ENCODE results near the gene CEP57L1. TPM values are rescaled to one million over a fixed set of nuclear protein-coding genes. Genes with fewer than 3 reads are reported as not detected.

CEP57L1 gene
- 22.7 TPM for total RNA-seq (ENCODE audit: unreplicated experiment)
- long read RNA-seq, partial matches to known transcripts: 1 of 5 reads
- long read RNA-seq, other reads (novel, unspliced or antisense): 4 of 5 reads

GRCh38 chr6:109095036-109095834, at the start of gene CEP57L1:
CEP57L1 (plus strand) TSS chr6:109095507; CDS start chr6:109145222, 49,715 bp downstream.
- Mint-ChIP-seq H3K4me1 (ENCODE audit: low read depth, unreplicated experiment) (peaks cover 12% of the 10 kb centered on the region), H3K36me3 (ENCODE audit: unreplicated experiment) (no peaks in the 10 kb centered on the region), H3K27ac (ENCODE audit: unreplicated experiment) (peak within 1 kb of the TSS; percentile 95), H3K9me3 (ENCODE audit: unreplicated experiment) (peaks cover 9% of the 10 kb centered on the region), H3K27me3 (ENCODE audit: unreplicated experiment) (peaks cover 8% of the 10 kb centered on the region), H3K4me3 (ENCODE audit: unreplicated experiment) (peak within 1 kb of the TSS; percentile 94)
- TF ChIP-seq CTCF (IDR thresholded peaks at IDR 0.05; ENCODE audit: partially characterized antibody, unreplicated experiment): no peak
- peak; percentile 100 for DNase-seq

GRCh38 chr6:109048176-109048575, 47.1 kb upstream of the CEP57L1 start:
- TF ChIP-seq CTCF (IDR thresholded peaks at IDR 0.05; ENCODE audit: partially characterized antibody, unreplicated experiment): no peak
- H3K27me3 Mint-ChIP-seq (ENCODE audit: unreplicated experiment): peaks cover 2% of the 10 kb centered on the region

GRCh38 chr6:109048670-109049415, 46.5 kb upstream of the CEP57L1 start:
- Mint-ChIP-seq H3K27ac (ENCODE audit: unreplicated experiment) (no peak overlapping the region), H3K9me3 (ENCODE audit: unreplicated experiment) (peaks cover 11% of the 10 kb centered on the region), H3K4me1 (ENCODE audit: low read depth, unreplicated experiment) (peaks cover 15% of the 10 kb centered on the region), H3K4me3 (ENCODE audit: unreplicated experiment) (no peak overlapping the region), H3K27me3 (ENCODE audit: unreplicated experiment) (peaks cover 2% of the 10 kb centered on the region), H3K36me3 (ENCODE audit: unreplicated experiment) (peaks cover 24% of the 10 kb centered on the region)
- no peak for TF ChIP-seq CTCF (IDR thresholded peaks at IDR 0.05; ENCODE audit: partially characterized antibody, unreplicated experiment)
- DNase-seq: no peak

More at GRCh38 chr6:109048176-109048575, 47.1 kb upstream of the CEP57L1 start:
- H3K4me3 Mint-ChIP-seq (ENCODE audit: unreplicated experiment): peak overlapping the region; percentile 34
- H3K9me3 Mint-ChIP-seq (ENCODE audit: unreplicated experiment): peaks cover 11% of the 10 kb centered on the region
- no peak for DNase-seq
- H3K4me1 Mint-ChIP-seq (ENCODE audit: low read depth, unreplicated experiment): peaks cover 12% of the 10 kb centered on the region
- H3K36me3 Mint-ChIP-seq (ENCODE audit: unreplicated experiment): peaks cover 24% of the 10 kb centered on the region
- peak overlapping the region; percentile 77 for H3K27ac Mint-ChIP-seq (ENCODE audit: unreplicated experiment)

- Mint-ChIP-seq H3K4me1 (ENCODE audit: low read depth, unreplicated experiment) (peaks cover 20% of the 10 kb centered on the region), H3K27me3 (ENCODE audit: unreplicated experiment) (peaks cover 2% of the 10 kb centered on the region), H3K9me3 (ENCODE audit: unreplicated experiment) (peaks cover 11% of the 10 kb centered on the region), H3K27ac (ENCODE audit: unreplicated experiment) (no peak overlapping the region), H3K36me3 (ENCODE audit: unreplicated experiment) (peaks cover 22% of the 10 kb centered on the region), H3K4me3 (ENCODE audit: unreplicated experiment) (no peak overlapping the region)
- TF ChIP-seq CTCF (IDR thresholded peaks at IDR 0.05; ENCODE audit: partially characterized antibody, unreplicated experiment): no peak
- DNase-seq: no peak
Measured at GRCh38 chr6:109050012-109050411, 45.3 kb upstream of the CEP57L1 start.
